Cardiac muscle cell (in vitro differentiated cells and primary cell): ENCODE results near the gene DSTN. TPM values are rescaled to one million over a fixed set of nuclear protein-coding genes. Genes with fewer than 3 reads are reported as not detected.

Experiments
- DNase-seq, 2 donors: peaks; one replicate each; pipeline versions ENCODE4 v3.0.0 to v3.0.0-alpha.2; 2010 to 2017; ENCODE audit warnings: low read depth in 1 of 2, low spot score in 1 of 2
- H3K27ac ChIP-seq: fragments of 200-600 bp; sonication (generic); 2 replicates; pipeline ENCODE4 v1.5.1; 2016
- H3K27me3 ChIP-seq: fragments of 200-600 bp; sonication (generic); 2 replicates; pipeline ENCODE4 v1.6.0; 2016; ENCODE audit warnings: control low read depth
- H3K36me3 ChIP-seq: fragments of 200-600 bp; sonication (generic); 2 replicates; pipeline ENCODE4 v1.5.1; 2016; ENCODE audit warnings: control low read depth
- H3K4me1 ChIP-seq: fragments of 200-600 bp; sonication (generic); 2 replicates; pipeline ENCODE4 v1.8.1; 2017; ENCODE audit warnings: low read depth, mild to moderate bottlenecking, mixed run types
- H3K4me3 ChIP-seq: fragments of 200-600 bp; sonication (generic); 2 replicates; pipeline ENCODE4 v1.5.1; 2016; ENCODE audit warnings: mild to moderate bottlenecking
- H3K9me3 ChIP-seq: fragments of 200-600 bp; sonication (generic); 2 replicates; pipeline ENCODE4 v1.5.1; 2017; ENCODE audit warnings: low read depth, mild to moderate bottlenecking, control low read depth
- CTCF ChIP-seq: IDR thresholded peaks from 2 replicates; pipeline ENCODE4 v1.5.1; 2012; ENCODE audit warnings: low read depth, mild to moderate bottlenecking, low read length
- polyA plus RNA-seq: library from polyadenylated mRNA; unstranded; fragments of >200 nt; fragmentation: Nextera tagmentation; extraction: Ambion mirVana; gene quantifications from 2 replicates; pipeline ENCODE4 v1.2.1, GENCODE V29; 2016
- total RNA-seq: library from RNA; depleted of rRNA; stranded (reverse); fragments of >200 nt; gene quantifications from 2 replicates; pipeline ENCODE4 v1.2.3, GENCODE V29; 2016

Gene DSTN
- total and polyA plus RNA-seq, 2 experiments from 2014 or later: 231 to 743 TPM

- H3K4me3 ChIP-seq: peak overlapping the region; percentile 76
- H3K9me3 ChIP-seq: no peaks in the 10 kb centered on the region
- peak; percentile 55 to 75 for DNase-seq
- H3K4me1 ChIP-seq: peaks cover 29% of the 10 kb centered on the region
- no peaks in the 10 kb centered on the region for H3K27me3 ChIP-seq
- H3K27ac ChIP-seq: peak overlapping the region; percentile 99
- no peaks in the 10 kb centered on the region for H3K36me3 ChIP-seq
- peak; percentile 8 for TF ChIP-seq CTCF
Measured at GRCh38 chr20:17570347-17571152, 675 bp downstream of the DSTN start.

GRCh38 chr20:17571153-17571527 lies 1.3 kb downstream of the DSTN start:
- no peak for TF ChIP-seq CTCF
- Histone ChIP-seq H3K4me3 (peak overlapping the region; percentile 76), H3K27me3 (no peaks in the 10 kb centered on the region), H3K4me1 (peaks cover 35% of the 10 kb centered on the region), H3K27ac (peak overlapping the region; percentile 99), H3K9me3 (no peaks in the 10 kb centered on the region), H3K36me3 (no peaks in the 10 kb centered on the region)
- DNase-seq: peak in 1 of 2 donors; percentile 41

GRCh38 chr20:17572034-17572638 lies 2.3 kb downstream of the DSTN start:
- no peak for TF ChIP-seq CTCF
- Histone ChIP-seq H3K36me3 (no peaks in the 10 kb centered on the region), H3K27ac (peak overlapping the region; percentile 99), H3K4me1 (peaks cover 36% of the 10 kb centered on the region), H3K4me3 (peak overlapping the region; percentile 76), H3K9me3 (no peaks in the 10 kb centered on the region), H3K27me3 (no peaks in the 10 kb centered on the region)
- no peak for DNase-seq

- DNase-seq: no peak
- Histone ChIP-seq H3K4me3 (no peak overlapping the region), H3K4me1 (peaks cover 30% of the 10 kb centered on the region), H3K27me3 (no peaks in the 10 kb centered on the region), H3K36me3 (no peaks in the 10 kb centered on the region), H3K9me3 (no peaks in the 10 kb centered on the region), H3K27ac (no peak overlapping the region)
- TF ChIP-seq CTCF: no peak
Measured at GRCh38 chr20:17573463-17573862, 3.6 kb downstream of the DSTN start.

GRCh38 chr20:17576215-17576614 lies 6.3 kb downstream of the DSTN start:
- H3K4me1 ChIP-seq: peaks cover 35% of the 10 kb centered on the region
- no peak overlapping the region for H3K4me3 ChIP-seq

More at GRCh38 chr20:17576215-17576614, 6.3 kb downstream of the DSTN start:
- Histone ChIP-seq H3K36me3 (no peaks in the 10 kb centered on the region), H3K27ac (no peak overlapping the region), H3K27me3 (no peaks in the 10 kb centered on the region), H3K9me3 (no peaks in the 10 kb centered on the region)
- TF ChIP-seq CTCF: no peak
- DNase-seq: no peak
